Hepatic stellate cell (primary cell): Measurements from ENCODE around the gene NRXN3.
"Not testable (repeated sequence)": the region's sequence is repeated elsewhere in the genome, so short reads cannot be mapped to it uniquely, and the experiment has no call there.

Source experiments
- DNase-seq: peaks from one replicate; pipeline ENCODE4 v3.0.0; 2011; ENCODE audit warnings: low spot score

NRXN3 gene

DNA sequence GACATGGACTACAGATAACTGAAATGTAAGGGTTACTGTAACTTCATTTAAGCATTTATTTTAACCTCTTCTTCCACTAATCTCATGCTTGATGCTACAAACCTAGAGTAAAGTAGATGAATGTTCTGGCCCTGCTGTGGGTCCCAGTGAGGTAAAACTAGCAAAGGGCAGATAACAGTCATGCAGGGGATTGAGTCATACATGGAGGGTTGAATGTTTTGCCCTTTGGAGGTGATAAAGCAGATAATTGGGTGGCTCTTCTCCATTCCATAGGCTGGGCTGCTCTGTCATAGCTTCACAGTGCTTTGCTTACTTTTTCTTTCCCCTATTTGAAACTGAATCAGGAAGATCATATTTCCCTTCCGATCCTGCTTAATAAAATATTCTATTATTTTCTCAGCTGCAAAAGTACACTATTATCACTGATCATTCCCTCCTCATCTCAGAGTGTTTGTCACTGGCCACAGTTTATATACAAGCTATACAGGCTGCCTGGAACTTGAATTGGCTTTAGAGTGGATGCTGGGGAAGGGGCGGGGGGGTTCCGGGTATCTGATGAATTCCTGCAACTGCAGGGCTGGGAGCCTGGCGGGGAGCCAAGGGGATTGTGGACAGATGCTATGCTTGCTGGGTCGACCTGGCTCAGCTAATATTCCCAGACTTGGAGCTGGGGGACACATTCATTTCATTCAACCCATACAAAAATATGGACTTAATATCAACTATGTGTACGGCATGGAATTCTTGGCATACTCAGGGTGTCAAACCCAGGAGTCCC lies 235.1 kb downstream of the NRXN3 start:
- no peak for DNase-seq

DNA sequence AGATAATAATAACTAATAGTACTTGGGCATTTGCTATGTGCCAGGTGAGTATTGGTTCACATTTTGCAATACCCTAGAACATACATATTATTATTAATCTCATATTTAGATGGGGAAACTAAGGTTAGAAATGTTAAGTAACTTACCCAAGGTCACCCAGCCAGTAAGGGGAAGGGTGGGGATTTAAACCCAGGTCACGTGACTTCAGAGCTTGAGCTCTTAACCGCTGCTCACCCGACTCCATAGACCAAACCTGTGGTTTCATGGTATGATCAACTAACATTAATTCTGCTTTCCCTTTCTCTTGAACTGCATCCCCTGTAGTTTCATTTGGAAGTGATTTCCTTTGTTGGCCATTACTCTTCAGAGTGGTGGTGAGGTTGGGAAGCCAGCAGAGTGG lies 242.3 kb downstream of the NRXN3 start:
- DNase-seq = no peak

DNA sequence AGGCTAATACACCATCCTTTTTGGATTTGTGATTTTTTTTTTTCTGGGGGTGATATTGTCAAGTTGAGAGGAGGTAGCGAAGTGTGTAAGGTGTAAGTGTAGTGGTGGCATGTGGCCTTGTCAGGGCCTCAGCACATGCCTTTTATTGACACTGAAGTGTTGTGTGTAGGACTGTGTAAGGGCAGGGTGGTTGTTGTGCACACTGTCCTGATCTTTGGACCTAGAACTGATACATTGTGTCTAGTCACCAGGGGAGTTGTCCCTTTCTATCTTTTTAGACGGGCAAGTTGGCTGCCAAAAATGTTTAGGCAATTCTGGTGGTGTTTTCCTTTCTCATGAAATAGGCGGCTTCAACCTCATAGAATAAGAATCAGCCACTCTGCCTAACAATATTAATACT lies 244.0 kb downstream of the NRXN3 start:
- no peak for DNase-seq

DNA sequence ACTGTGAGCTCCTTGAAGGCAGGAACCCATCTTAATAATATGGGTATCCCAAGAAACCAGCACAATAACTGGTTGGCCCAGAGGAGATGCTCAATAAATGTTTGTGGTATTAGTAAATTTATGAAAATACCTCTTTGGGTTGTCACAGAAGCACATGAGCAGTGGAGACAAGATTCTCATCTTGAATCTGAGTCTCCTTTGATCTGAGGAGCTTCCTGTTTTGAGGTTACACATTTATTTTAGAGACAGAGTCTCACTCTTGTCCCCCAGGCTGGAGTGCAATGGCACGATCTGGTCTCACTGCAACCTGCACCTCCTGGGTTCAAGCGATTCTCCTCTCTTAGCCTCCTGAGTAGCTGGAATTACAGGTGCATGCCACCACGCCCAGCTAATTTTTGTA lies 247.4 kb downstream of the NRXN3 start:
- DNase-seq = no peak

DNA sequence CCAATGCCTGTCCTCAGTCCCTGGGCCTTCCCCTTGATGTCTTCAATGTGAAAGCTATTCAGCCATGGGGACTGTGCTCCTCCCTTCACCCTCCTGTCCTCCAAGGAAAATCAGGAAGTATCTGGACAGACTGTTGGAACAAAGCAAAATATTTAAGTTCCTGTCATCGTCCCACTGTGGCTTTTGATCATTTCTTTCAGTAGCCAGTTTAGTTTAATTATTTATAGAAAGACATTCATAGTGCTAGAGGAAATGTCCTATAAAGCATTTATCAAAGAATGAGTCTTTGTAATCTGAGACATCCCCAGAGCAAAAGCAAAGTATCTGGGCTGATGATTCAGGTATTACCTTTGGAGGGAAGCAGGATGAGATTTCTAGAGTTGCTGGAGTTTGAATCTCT lies 254.1 kb downstream of the NRXN3 start:
- no peak for DNase-seq

DNA sequence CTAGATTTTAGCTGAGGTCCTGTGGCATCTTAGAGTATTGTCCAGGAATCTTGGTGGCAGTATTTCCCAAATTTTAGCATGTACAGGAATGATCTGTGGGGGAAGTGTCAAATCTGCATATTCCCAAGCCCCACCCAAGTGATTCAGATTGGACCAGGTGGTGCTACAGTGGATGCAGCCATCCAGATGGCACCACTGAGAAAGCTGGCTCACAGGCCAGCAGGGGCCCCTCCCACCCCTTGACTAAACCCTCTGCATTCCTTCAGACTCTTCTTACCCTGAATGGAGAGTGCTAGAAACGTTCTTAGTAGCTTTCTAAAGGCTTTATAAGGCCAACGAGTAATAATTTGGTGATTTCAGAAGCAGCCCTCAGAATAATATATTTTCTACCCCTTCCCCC lies 255.2 kb downstream of the NRXN3 start:
- no peak for DNase-seq

DNA sequence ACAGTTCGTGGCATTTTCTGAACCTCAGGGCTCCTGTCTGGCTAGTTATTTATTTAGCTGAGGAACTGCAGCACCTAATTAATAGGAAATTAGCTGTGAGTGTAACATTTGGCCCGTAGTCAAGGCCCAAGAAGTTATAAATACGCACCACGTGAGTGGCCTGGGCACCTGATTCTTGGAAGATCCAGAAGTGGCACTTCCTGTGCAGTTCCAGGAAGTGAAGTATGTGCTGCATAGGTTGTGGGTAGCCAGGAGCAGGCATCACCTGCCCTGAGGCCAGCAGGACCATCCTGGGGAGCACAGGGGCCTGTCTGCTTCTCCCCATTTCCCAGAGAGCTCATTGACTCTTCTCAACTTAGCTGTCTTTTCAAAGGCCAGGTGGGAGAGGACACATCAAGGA lies 255.6 kb downstream of the NRXN3 start:
- DNase-seq = no peak

DNA sequence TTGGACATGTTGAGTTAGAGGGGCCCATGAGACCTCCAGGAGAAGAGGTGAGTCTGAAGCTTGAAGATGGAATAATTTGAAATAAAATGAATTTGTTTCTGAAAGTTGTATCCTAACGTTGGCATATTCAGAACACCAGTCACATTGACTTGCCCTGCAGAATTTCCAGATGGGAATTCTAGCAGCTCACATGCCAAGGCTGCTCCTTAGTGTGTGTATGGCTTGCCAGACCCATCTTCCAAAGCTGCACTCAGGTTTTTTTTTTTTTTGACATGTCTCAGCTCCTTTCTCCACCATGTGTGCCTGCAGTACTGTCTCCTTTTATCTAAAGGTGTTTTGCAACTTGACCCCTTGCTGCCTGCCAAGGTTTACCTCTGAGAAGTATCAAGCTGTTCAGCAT lies 261.9 kb downstream of the NRXN3 start:
- DNase-seq = no peak

DNA sequence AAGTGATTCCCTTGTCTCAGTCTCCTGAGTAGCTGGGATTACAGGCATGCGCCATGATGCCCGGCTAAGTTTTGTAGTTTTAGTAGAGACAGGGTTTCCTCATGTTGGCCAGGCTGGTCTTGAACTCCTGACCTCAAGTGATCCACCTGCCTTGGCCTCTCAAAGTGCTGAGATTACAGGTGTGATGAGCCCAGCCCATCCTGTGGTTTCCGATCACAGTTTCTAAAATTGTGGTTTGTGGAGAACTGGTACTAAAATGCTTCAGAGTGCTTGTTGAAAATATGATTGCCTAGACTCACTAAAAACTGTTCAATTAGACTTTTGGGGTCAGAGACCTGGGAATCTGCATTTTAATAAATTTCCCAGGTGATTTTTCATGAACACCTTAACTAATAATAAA lies 267.3 kb downstream of the NRXN3 start:
- DNase-seq = not testable (repeated sequence)

DNA sequence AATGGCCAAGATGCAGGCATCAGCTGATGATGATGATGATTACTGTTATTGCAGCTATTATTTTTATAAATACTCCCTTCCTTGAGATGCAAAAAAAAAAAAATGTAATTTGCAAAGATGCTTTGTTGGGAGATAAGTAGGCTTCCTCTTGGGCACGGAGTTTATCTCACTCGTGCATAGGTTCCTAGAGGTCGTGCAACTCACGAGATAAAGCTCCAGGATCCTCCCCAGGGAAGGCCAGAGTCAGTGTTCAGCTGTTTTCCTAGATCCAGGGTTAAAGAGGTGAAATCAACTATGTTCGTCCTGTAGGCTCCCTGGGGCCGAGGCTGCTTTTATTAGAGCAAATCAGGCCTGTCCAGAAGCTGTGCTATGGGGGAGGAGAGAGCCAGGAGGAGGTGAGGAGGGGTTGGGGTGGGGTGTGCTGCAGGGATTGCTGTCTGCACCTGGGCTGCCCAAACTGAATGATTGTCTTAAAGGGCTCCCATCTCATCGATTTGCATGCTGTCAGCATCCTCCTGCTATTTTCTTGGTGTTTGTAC lies 270.3 kb downstream of the NRXN3 start:
- DNase-seq = no peak

DNA sequence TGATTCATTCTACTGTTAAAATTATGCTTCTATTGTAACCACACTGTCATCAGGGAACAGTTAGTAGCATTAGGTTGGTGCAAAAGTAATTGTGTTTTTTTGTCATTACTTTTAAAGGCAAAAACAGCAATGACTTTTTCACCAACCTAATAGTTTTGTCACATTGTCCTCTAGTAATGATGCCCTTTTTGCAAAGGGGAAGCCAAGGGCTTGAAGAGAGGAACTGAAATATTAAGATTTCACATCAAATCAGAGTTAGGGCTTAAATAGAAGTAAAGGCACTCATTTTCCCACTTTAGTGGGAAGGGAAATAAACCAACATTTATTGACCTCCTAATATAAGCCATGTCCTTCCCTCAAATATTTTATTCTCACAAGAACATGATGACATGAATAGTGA lies 273.7 kb downstream of the NRXN3 start:
- no peak for DNase-seq

DNA sequence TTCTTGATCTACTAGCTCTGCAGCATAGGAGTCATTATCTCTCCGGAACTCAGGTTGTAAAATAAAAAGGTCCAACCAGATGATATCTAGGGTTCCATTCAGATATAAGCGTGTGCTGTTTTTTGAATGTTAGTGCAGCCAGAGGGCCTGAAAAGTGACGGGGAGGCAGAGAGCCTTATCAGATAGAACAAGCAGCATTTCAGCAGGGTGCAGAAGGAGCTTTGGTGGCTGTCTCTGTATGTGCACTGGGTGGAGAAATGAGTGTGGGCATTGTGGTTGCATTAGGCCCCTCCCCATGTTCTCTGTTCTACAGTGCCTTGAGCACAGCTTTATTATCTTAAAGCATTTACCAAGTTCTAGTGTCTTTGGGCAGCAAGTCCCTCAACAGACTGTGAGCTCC lies 275.1 kb downstream of the NRXN3 start:
- DNase-seq = no peak

DNA sequence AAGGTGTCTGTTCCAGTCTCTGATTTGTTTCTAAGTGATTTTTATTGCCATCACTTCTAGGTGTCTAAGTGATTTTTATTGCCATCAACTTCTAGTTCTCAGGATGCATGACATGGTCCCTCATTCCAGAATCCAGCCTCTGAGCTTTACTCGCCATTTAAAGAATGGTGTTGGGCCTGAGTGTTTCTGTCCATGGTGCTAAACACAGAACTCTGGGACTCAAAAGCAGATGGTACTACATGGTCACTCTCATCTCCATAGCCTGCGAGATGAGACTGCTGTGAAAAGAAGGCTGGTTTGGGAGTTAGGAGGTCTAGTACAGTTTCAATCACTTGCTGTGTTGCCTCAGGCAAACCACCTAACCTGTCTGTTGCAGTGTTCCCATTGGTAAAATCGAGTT lies 276.6 kb downstream of the NRXN3 start:
- no peak for DNase-seq

DNA sequence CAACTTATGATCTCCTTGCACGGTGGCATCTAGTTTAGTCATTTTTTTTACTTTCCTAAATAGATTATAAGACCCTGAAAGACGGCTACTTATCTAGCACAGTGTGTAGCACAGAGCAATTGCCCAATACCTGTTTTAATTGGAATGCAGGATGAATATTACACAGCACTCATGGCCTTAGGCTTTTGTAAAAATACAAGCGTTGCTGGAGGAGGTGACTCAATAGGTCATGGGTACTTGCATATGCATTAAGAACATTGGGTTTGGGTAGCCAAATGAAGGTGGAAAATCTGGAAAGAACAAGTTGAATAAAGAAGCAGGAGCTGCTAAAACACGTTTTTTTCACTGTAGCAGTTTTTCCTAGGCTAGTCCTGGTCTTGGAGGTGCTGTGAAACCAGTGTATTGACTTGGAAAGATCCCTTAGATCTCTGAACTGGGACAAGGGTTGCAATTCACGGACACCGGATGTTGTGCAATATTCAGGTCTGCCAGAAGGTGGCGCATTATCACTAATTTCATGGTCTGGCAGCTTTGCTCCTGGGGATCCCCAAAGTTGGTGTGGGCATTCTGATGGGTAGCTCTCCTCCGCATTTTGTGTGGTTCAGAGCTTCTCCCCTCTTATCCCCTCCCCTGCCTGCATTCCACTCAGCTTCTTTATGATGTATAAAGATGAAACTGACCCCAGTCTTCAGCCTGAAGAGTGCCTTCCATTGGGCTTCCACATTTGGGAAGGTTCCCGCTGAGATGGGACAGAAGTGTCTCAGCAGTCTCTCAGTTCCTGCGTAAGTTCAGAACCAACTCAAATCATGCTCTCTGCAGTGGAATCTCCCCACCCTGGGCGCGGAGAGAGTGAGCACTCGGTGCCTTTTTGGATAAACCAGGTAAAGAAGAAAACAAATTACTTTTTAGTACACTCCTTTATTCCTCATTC lies 278.3 kb downstream of the NRXN3 start:
- DNase-seq = peak; percentile 42

DNA sequence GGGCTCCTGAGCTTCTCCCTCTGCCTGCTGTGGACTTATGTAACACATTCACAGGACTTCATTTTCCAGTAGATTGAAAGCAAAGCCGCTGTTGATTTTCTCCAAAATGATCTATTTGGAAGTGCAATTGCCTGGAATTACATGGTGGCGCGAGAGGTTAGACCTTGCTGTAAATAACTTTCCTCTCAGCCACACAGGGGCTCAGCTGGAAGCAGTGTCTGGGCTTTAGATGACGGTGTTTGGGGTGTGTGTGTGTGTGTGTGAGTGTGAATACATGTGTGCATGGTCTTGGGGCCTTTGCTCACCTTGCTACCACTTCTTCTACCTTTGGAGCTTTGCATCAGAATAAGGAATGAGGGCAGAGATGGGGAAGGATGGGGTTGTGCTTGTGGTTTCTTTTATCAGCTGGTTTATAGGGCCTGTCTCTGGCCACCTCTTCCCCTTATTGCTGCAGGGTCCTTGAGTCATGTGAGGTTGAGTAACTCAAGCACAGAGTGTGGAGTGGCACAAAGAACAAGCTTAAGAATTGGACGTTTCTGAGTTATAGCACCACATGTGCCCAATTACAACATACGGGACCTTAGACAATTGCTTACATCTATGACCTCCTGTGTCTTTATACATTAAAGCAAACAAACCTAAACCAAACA lies 280.6 kb downstream of the NRXN3 start:
- DNase-seq = no peak

DNA sequence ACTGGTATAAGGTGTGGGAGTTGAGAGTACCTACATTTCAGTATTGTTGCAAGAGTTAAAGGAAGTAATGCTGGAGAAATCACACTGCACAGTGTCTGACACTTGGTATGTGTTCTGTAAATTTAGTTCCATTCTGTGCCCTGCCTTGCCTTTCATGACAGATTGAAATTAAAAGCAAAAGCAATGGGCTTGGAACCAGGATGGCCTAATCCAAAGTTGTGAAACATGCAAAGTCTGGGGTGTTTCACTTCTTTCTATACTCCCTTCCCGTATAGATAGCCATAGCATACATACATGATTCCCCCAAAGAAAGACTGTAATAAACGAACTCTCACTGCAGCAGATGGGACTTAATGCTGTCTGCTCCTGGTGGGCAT lies 281.1 kb downstream of the NRXN3 start:
- DNase-seq = no peak

DNA sequence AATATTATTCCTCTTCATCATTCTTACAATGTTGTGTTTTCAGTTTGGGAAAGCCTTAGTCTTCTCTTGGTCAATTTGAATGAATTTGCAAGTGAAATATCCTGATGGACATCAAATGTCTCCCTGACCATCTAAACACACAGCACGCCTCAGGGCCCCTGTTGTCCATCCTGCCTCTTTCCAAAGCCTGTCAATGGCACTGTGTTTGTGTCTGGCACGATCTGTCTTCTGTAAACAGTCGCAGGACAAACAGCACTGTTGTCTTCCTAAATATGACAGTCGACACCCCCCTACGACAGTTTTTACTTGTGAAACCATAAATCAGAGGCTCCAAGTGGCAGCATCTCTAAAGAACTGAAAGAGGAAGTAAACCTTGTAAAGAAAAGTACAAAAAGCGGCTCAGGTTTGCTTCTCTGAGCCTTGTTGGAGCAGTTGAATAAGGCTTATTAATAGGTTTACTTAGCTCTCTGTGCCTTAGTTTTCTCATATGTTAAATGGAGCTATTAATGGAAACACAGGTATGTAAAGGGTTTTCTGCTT lies 285.8 kb downstream of the NRXN3 start:
- no peak for DNase-seq

DNA sequence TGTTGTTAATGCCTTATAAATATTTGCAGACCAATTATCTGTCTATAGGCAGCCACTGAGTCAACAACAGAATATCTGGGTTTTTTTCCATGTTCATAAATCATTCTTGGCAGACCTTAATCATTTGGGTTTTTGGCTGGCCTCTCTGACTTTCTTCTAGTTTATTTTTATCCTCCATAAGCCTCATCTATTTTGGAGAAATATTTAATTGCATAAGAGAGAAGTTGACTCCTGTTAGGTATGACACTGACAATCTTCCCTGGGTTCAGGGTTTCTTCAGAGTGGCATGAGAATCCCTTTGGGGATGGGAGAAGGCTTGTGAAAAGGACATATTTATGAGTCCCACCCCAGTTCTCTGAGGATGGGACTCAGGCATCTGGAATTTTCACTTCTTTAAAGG lies 299.8 kb downstream of the NRXN3 start:
- DNase-seq = no peak

DNA sequence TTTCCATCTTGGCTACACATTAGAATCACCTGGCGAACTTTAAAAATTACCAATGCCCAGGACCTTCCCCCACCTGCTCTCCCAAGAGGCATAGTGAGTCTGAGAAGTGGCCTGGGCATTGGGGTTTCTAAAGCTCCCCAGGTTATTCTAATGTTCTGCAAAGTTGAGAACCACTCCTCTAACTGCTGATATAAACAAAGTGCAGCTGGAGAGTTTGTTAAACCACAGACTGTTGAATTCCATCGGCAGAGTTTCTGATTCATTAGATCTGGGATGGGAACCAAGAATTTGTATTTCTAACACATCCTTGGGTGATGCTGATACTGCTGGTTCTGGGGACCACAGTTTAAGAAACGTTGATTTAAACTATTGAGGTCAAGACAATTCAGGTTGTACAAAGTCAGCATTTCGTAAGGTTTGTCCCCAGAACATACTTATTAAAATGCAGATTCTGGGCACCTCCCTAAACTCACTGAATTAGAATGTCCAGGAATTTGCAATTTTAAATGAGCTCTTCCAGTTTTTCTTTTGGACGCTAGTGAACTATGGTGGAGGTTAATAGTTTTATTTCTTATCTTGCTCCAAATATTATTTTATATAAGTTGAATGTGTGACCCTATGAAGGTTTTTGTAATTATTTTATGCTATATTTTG lies 309.1 kb downstream of the NRXN3 start:
- DNase-seq = no peak

DNA sequence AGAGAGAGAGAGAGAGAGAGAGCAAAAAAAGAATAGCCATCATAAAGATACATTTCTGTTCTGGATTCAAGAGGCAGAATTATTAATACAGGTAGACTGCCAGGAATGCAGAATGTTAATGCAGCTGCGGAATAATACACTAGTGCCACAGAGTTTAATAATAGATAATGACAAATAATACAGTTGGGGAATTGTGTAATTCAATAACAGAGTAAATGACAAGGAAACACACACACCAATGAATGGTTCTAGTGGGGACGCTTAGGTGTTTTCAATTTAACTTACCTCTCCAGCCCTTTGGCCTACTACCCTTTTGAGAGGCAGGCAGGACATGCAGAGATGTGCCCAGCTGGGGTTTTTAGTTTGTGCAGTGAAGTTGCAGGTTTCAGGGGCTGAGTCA lies 313.9 kb downstream of the NRXN3 start:
- DNase-seq = no peak

DNA sequence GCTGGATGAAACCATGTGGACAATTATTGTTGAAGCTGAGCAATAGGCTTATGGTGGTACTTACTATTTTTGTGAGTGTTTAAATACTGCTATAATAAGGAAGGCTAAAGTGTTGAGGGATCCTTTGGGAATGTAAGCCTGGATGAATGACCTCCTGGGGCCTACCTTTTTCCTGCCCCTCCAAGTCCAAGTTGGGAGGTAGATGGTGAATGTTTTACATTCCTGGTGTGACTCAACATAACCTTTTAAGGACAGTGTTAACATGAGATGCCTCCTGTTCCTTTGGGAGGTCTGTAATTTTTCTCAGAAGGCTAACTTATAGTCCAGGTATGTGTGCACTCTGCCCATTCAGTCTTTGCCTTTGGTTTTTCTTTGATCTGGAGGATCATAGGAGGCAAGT lies 315.9 kb downstream of the NRXN3 start:
- DNase-seq = no peak

DNA sequence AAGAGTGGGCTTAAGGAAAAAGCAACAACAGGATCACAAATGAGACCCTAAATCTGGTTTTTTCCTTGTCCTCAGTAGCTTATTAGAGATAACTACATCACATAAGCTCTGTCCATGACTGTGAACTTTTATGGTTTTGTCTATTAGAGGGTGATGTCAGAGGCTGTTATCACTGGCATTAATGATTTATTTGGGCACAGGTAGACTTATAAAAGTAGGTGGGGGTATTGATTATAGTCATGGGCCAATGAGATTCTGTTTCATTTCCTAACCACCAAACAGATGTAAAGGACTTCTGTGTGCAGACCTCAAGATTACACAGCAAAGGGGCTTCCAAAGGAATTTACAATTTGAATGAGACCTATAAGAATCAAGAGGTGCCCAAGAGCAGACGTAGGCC lies 316.4 kb downstream of the NRXN3 start:
- DNase-seq = no peak
